Parathyroid adenoma (tissue), 2 donors: Measurements from ENCODE around the gene ITSN1.
A peak's percentile ranks its signal among the peaks of the same experiment; 100 is the strongest.

Source experiments
- H2AFZ ChIP-seq: fragments of 300-600 bp; sonication (generic); one replicate; pipeline ENCODE4 v1.7.0; 2017; ENCODE audit warnings: antibody characterized with exemption, mild to moderate bottlenecking
- H3K27ac ChIP-seq: fragments of 300-600 bp; sonication (generic); one replicate; pipeline ENCODE4 v1.7.0; 2017
- H3K27me3 ChIP-seq: fragments of 300-600 bp; sonication (generic); one replicate; pipeline ENCODE4 v1.7.0; 2017; ENCODE audit warnings: low read length; ENCODE audit not compliant: control insufficient read depth, insufficient read depth
- H3K36me3 ChIP-seq: fragments of 300-600 bp; sonication (generic); one replicate; pipeline ENCODE4 v1.7.0; 2017; ENCODE audit warnings: low read length; ENCODE audit not compliant: control insufficient read depth, insufficient read depth
- H3K4me1 ChIP-seq: fragments of 300-600 bp; sonication (generic); one replicate; pipeline ENCODE4 v1.7.0; 2017; ENCODE audit warnings: control low read depth
- H3K4me2 ChIP-seq: fragments of 300-600 bp; sonication (generic); one replicate; pipeline ENCODE4 v1.7.0; 2017; ENCODE audit warnings: low read length
- H3K4me3 ChIP-seq: fragments of 300-600 bp; sonication (generic); one replicate; pipeline ENCODE4 v1.7.0; 2017; ENCODE audit warnings: low read depth, low read length
- H3K79me2 ChIP-seq: fragments of 300-600 bp; sonication (generic); one replicate; pipeline ENCODE4 v1.7.0; 2017; ENCODE audit warnings: control low read depth
- H3K9ac ChIP-seq: fragments of 300-600 bp; sonication (generic); one replicate; pipeline ENCODE4 v1.7.0; 2017; ENCODE audit warnings: mild to moderate bottlenecking
- H3K9me3 ChIP-seq: fragments of 300-600 bp; sonication (generic); one replicate; pipeline ENCODE4 v1.7.0; 2017; ENCODE audit warnings: low read length; ENCODE audit not compliant: control insufficient read depth
- TF ChIP-seq, protein P1 (sequence below): fragments of 300-600 bp; sonication (generic); IDR thresholded peaks from one replicate; pipeline ENCODE4 v1.7.0; 2017; ENCODE audit warnings: antibody characterized with exemption, mild to moderate bottlenecking
- donor health status: primary hyperparathyroidism.

ITSN1 gene

GRCh38 chr21:33754481-33754880, 112.2 kb downstream of the ITSN1 start:
- TF ChIP-seq, protein P1, sequence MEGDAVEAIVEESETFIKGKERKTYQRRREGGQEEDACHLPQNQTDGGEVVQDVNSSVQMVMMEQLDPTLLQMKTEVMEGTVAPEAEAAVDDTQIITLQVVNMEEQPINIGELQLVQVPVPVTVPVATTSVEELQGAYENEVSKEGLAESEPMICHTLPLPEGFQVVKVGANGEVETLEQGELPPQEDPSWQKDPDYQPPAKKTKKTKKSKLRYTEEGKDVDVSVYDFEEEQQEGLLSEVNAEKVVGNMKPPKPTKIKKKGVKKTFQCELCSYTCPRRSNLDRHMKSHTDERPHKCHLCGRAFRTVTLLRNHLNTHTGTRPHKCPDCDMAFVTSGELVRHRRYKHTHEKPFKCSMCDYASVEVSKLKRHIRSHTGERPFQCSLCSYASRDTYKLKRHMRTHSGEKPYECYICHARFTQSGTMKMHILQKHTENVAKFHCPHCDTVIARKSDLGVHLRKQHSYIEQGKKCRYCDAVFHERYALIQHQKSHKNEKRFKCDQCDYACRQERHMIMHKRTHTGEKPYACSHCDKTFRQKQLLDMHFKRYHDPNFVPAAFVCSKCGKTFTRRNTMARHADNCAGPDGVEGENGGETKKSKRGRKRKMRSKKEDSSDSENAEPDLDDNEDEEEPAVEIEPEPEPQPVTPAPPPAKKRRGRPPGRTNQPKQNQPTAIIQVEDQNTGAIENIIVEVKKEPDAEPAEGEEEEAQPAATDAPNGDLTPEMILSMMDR, result no peak
- Histone ChIP-seq H3K4me3 (no peak overlapping the region), H3K4me2 (no peak overlapping the region), H3K36me3 (no peaks in the 10 kb centered on the region), H3K27ac (no peak overlapping the region), H3K27me3 (no peaks in the 10 kb centered on the region), H2AFZ (no peak overlapping the region), H3K79me2 (no peaks in the 10 kb centered on the region), H3K4me1 (no peaks in the 10 kb centered on the region), H3K9ac (no peak overlapping the region), H3K9me3 (no peaks in the 10 kb centered on the region)

- no peak overlapping the region for H3K4me2 ChIP-seq
- no peaks in the 10 kb centered on the region for H3K9me3 ChIP-seq
- no peaks in the 10 kb centered on the region for H3K4me1 ChIP-seq
- no peak overlapping the region for H2AFZ ChIP-seq
- TF ChIP-seq, protein P1, result no peak
- no peaks in the 10 kb centered on the region for H3K36me3 ChIP-seq
- no peaks in the 10 kb centered on the region for H3K27me3 ChIP-seq
- H3K79me2 ChIP-seq, result no peaks in the 10 kb centered on the region
- no peak overlapping the region for H3K4me3 ChIP-seq
- H3K27ac ChIP-seq, result no peak overlapping the region
- no peak overlapping the region for H3K9ac ChIP-seq
Measured at GRCh38 chr21:33755354-33755753, 113.1 kb downstream of the ITSN1 start.

- Histone ChIP-seq H3K36me3 (no peaks in the 10 kb centered on the region), H3K9ac (no peak overlapping the region), H3K79me2 (no peaks in the 10 kb centered on the region), H2AFZ (no peak overlapping the region), H3K4me1 (no peaks in the 10 kb centered on the region), H3K27me3 (no peaks in the 10 kb centered on the region), H3K9me3 (no peaks in the 10 kb centered on the region), H3K4me2 (no peak overlapping the region), H3K4me3 (no peak overlapping the region), H3K27ac (peak overlapping the region; percentile 37)
- TF ChIP-seq, protein P1, result no peak
Measured at GRCh38 chr21:33760641-33761440, 118.5 kb downstream of the ITSN1 start.

DNA sequence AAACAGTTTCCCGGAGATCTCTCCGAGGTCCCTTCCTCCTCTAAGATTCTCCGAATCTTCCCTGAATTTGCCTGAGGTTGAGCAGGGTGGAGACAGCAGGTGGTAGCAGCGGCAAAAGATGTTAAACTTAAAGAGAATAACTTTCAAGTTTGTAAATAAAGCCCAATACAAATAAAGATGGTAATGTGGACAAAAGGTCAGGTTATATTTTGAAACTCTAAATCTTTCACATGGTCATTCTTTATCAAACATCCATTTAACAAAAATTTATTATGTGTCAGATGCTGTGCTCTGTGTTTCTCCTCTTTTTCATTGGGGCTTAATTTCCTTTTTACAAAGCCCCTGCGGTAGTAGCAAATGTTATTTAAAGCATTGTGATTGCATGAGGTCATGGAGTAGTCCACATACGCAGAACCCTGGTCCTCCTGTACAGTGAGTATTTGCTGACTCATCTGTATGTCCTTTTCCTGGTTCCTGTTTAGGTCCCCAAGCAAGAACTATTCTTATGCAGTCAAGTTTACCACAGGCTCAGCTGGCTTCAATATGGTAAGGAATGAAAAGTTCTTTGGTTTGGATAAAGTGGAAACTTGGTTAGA, 119.2 kb downstream of the ITSN1 start:
- Histone ChIP-seq H3K27ac (peak overlapping the region; percentile 37), H3K36me3 (no peaks in the 10 kb centered on the region), H3K9ac (no peak overlapping the region), H3K4me1 (no peaks in the 10 kb centered on the region), H3K4me2 (no peak overlapping the region), H3K27me3 (no peaks in the 10 kb centered on the region), H2AFZ (no peak overlapping the region), H3K4me3 (no peak overlapping the region), H3K79me2 (no peaks in the 10 kb centered on the region), H3K9me3 (no peaks in the 10 kb centered on the region)
- TF ChIP-seq, protein P1, result no peak
